DOHH2 (cell line): Measurements from ENCODE around the gene KLC4.

ENCODE experiments used
- CTCF ChIP-seq: fragments of 200-600 bp; sonication (generic); IDR thresholded peaks from one replicate; pipeline ENCODE4 v1.5.1; 2014; ENCODE audit warnings: antibody characterized with exemption, mild to moderate bottlenecking, low read depth, low read length; ENCODE audit not compliant: poor library complexity, severe bottlenecking
- EZH2phosphoT487 ChIP-seq: fragments of 200-600 bp; sonication (generic); IDR thresholded peaks from 2 replicates; pipeline ENCODE4 v1.6.1; 2017; ENCODE audit warnings: borderline replicate concordance, mild to moderate bottlenecking, antibody characterized with exemption, low read length, moderate library complexity, mixed read lengths

GRCh38 chr6:43034190-43034525 is 25.3 kb upstream of the KLC4 start:
- TF ChIP-seq CTCF, result no peak
- no peak for TF ChIP-seq EZH2phosphoT487
